GM10266 (cell line): ENCODE measurements around the gene AUTS2.

Experiments
- DNase-seq: peaks from one replicate; pipeline ENCODE4 v3.0.0; 2012; ENCODE audit errors: extremely low spot score
- CTCF ChIP-seq: IDR thresholded peaks from 2 replicates; pipeline ENCODE4 v1.5.1; 2012; ENCODE audit warnings: mild to moderate bottlenecking, low read depth; ENCODE audit not compliant: control insufficient read depth, insufficient read depth; ENCODE audit errors: missing control alignments

The AUTS2 gene

GRCh38 chr7:69859342-69859741 lies 261.1 kb downstream of the AUTS2 start:
- DNase-seq = no peak
- TF ChIP-seq CTCF = no peak

- no peak for TF ChIP-seq CTCF
- DNase-seq = no peak
Measured at GRCh38 chr7:69860486-69860885, 262.2 kb downstream of the AUTS2 start.

GRCh38 chr7:69860941-69861622 lies 262.8 kb downstream of the AUTS2 start:
- DNase-seq = no peak
- TF ChIP-seq CTCF = no peak

- TF ChIP-seq CTCF = no peak
- DNase-seq = no peak
Measured at GRCh38 chr7:69862413-69863064, 264.3 kb downstream of the AUTS2 start.

GRCh38 chr7:69864274-69864673 lies 266.0 kb downstream of the AUTS2 start:
- no peak for DNase-seq
- TF ChIP-seq CTCF = no peak

GRCh38 chr7:69864822-69865221 lies 266.5 kb downstream of the AUTS2 start:
- TF ChIP-seq CTCF = no peak
- peak; percentile 18 for DNase-seq

GRCh38 chr7:69868921-69869320 lies 270.6 kb downstream of the AUTS2 start:
- no peak for TF ChIP-seq CTCF
- no peak for DNase-seq
